Forelimb muscle (tissue), 1 donor: ENCODE results near the gene GALNTL6. TPM values are rescaled to one million over a fixed set of nuclear protein-coding genes. Genes with fewer than 3 reads are reported as not detected.

ENCODE experiments used
- DNase-seq: peaks from one replicate; pipeline ENCODE4 v3.0.0-alpha.2; 2013; ENCODE audit warnings: low read depth
- polyA plus RNA-seq: library from polyadenylated mRNA; unstranded; fragments of 120-200 nt; gene quantifications from one replicate; pipeline ENCODE4 v1.2.1, GENCODE V29; 2013; ENCODE audit not compliant: insufficient read length

GALNTL6 gene
- polyA plus RNA-seq, 1 donor = 0.47 TPM

DNA sequence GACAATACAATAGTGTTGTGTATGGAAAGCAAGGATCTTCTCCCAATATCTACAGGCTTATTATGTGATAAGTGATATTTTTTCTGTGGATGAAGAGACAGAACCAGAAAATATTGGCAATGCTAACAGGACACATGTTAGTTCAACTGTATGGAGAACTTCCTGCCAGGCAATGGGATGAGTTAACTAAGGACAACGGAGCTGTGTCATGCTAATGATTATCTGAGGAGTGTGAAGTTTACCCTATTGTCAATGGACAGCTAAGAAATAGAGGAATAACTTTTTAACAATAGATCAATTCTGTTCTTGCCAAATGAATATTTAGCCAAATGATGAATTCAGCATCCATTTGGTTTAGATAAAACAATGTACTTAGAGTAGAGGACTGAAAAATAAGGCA, 180.0 kb downstream of the GALNTL6 start:
- DNase-seq = no peak

DNA sequence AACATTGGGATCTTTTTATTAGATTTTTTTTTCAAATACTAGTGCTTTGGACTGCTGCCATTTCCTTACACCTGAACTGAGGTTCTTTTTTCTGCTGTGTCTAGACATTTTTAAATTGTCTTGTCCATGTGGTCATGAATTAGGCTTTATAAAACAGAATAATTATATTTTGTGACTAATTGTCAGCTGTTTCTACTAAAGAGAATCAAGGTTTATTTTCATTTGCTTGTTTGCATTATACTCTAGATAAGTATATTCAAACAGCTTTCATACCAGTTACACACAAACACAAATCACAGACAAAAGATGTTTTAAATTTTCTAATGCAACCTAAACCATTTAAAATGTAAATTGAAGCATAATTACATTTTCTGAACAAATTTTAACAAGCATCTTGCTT, 194.7 kb downstream of the GALNTL6 start:
- DNase-seq = no peak

DNA sequence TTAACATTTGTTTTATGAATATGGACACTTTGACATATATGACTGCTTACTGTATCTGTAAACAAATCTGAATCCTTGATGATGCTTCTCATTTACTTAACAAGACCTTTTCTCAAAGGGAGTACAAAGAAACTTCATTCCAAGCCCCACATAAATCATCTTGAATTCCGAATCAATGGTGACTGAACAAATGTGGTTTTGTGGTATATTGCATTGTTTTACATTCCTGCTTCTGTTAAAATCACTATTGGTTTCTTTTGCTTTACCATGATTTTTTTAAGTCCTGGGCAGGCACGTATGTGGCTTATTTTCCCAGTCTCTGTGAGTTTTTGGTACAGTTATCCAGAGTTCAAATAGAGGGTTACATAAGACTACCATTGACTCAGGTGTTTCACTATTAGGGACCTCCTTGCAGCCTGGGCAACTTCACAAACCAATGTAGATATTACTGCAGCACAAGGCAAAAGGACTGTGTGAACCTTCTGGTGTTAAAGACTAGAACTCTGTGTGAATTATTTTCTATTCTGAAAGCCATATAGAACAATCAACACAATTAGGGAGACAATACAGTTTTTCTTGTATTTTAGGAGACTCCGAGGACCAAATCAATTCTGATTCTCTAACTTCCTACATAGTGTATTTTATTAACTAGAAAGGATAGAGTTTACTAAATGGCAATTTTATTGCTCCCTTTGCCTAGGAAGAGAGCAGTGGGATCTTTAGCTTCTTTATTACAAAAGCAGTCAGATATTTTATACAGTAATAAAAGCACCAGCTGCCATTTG, 196.4 kb downstream of the GALNTL6 start:
- DNase-seq = no peak

DNA sequence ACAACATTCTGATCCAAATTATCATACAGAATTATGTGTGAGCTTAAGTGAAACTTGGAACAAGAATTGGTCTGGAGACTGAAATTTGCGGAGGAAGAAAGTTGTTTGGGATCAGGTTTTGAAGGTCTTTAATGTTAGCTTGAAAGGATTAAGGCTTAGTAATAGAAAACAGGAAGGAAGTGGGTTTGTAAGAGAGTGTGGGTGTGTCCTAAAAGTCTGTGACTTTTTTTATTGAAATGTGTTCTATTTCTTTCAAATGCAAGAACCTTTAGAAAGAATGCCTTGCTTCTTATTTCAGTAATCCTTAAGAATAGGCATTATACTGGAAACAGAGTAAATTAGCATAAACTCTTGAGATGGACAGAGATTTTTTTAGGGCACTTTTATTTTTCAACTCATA, 198.0 kb downstream of the GALNTL6 start:
- no peak for DNase-seq

DNA sequence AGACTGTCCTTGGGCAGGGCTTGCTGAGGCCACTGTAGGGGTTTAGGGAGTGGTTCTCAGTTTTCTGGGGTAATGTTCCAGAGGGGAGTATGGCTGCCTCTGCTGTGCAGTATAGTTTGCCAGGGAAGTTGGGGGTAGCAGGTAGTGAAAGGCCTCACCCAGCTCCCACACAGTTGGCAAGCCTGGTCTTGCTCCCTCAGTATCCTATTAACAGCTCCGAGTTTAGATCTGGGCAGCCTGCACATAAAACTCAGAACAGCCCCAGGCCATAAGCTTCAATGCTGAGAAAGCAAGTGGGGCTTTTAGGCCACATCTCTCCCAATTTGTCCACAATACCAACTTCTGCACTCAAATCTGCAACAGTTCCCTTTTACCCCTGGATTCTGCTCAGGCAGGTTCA, 205.2 kb downstream of the GALNTL6 start:
- DNase-seq = no peak

DNA sequence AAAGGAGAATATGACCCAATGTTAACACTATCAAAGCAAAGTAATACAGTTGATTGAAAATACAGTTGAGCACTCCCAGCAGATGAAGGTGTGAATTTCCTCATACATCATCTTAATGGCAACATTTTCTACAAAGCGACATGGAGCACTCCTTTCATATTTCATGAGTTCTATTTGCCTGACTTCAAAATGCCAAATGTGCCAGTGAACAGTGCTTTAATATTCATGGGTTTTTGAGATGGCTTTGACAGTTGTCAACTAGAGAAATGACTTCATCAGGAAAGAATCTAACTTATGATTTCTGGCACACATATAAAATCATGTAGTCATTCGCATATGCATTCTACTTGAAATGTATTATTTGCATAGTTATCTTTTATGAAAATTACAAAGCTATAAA, 222.4 kb downstream of the GALNTL6 start:
- DNase-seq = no peak

DNA sequence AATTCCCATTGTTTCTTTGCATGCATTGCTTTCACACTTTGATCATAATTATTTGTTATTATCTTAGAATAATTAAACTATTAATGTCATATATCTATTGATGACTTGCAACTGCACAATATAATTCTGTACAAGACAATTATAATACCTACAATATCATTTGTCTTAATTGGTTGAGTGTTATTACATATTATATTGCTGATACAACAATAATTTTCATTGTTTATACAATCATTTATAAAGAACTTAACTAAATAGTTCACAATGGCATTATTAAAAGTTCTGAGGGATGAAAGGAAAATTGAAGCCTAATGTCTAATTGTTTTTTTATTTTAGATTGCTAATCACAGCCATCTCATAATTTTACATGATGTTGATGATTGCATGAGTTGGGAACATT, 227.6 kb downstream of the GALNTL6 start:
- DNase-seq = no peak

DNA sequence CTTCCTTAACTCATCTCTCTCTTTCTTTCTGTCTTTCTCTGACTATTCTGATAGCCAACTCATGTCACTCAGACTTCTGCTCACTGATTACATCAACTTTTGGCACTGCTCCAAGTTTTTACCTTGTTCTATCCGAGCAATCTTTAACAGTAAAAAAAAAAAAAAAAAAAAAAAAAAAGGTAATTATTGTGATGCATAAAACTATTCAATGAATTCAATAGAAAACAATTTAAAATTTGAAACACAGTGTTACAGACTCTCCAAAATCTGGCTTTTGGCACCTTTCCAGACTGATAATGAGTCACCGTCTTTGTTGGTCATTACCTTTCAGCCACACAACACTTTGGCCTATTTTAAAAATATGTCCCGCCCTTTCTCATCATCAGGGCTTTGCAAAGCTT, 229.5 kb downstream of the GALNTL6 start:
- no peak for DNase-seq

DNA sequence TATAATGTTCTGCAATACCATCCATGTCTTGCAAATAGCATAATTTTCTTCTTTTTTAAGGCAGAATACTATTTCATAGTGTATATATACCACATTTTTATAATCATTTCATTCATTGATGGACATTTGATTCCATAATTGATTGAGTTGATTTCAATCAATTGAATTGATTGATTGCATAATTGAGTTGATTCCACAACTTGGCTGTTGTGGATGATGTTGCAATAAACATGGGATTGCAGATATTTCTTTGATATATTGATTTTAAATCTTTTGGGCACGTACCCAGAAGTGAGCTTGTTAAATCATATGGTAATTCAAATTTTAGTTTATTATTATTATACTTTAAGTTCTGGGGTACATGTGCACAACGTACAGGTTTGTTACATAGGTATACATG, 232.8 kb downstream of the GALNTL6 start:
- no peak for DNase-seq

DNA sequence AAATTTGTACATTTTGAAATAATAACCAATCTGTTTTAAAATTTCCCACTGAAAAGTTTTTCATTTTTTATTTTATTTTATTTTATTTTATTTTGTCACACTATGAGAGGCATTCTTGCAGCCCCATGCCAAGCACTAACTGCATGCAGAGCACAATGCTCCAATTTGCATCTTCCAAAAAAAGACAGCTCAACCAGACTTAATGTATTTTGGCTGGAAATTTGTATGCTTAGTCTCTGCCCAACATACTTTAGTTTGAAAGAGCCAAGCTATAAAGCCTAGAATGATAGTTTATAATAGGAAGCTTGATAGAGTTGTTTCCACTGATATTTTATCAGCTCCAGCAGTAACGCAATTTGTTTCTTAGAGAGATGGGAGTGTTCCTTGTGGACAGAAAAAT, 235.5 kb downstream of the GALNTL6 start:
- DNase-seq = no peak

DNA sequence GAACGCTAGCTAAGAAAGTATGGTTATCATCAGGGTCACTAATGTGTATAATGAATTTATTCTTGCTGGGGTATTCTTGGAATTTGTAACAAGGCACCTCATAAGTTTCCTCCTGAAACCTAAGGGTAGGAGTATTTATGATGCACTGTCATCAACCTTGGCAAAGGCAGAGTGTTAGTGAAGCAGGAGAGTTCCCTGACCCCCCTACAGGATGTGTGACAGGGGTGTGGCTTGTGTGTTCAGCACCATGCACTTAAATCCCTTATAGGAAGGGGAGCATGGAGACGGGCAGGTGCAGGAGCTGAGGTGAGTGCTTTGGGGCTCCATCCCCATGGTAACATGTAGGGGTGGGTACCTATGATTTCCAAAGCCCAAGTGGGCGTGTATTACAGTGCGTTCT, 237.7 kb downstream of the GALNTL6 start:
- no peak for DNase-seq

DNA sequence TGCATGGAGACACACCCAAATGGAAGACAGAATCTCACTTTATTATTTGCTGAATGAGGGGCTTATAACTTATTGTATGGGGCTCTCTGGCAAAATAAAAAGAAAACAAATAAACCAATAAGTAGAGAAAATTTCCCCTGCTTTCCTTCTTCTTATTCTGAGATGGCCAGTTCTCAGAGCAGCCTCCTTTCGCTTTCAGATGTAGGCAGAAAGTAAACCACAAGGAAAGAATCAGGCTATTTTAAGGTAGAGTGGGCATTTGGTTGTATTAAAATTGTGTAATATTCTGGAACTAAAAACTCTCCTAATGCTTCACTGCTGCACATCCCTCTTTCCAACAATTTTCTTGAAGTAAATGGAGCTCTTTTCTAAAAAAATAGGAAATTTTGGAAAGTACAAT, 241.8 kb downstream of the GALNTL6 start:
- DNase-seq = no peak

DNA sequence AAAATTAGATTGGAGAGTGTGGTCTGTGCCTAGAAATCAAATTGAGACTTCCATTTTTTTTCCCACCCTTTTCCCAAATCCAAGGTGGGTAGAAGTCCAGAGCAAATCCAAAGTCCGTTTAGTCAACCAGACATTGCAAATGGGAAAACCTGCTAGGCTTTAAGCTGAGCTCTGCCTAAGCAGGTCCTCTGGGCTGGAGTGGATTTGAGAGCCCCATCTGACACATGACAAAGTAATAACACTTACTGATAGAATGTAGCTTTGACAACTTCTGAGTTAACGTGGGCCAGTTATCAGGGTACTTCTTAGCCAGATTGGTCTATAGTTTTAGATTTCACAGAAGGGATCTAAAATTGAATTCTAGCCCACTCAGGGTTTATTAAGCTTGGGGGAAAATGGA, 242.3 kb downstream of the GALNTL6 start:
- no peak for DNase-seq

DNA sequence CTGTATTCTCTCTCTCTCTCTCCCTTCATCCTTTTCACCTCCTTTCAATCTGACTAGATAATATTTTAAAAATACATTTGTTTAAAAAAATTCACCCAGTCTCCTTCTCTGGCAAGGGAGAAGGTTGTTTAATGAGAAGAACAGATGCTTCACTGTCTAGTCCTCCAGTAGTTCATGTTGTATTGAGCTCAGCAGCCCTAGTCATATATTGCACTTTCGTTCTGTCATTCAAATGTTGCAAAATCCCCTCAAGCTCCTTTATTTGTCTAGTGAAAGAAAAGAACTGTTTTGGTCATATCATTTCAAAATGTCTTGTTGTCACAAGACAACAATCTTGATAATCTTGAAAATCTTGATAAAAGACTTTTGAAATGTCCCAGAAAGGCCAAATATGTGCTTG, 248.0 kb downstream of the GALNTL6 start:
- no peak for DNase-seq

DNA sequence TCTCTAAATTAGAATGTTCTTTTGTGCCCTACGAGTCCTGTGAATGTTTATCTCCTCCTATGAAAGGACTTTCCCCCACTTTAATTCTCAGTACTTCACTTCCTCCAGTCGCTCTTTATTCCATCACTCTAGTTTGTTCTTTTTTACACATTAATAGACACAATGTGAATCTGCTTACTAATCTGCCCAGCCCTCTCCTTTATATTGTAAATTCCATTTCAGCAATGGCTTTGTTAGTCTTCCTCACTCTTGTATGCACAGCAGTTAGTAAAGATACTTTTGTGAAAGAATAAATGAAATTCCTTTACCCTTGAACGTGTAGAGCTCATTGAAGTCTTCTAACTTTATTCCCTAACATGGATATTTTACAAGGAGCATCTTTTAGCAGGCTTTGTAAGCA, 255.3 kb downstream of the GALNTL6 start:
- no peak for DNase-seq

DNA sequence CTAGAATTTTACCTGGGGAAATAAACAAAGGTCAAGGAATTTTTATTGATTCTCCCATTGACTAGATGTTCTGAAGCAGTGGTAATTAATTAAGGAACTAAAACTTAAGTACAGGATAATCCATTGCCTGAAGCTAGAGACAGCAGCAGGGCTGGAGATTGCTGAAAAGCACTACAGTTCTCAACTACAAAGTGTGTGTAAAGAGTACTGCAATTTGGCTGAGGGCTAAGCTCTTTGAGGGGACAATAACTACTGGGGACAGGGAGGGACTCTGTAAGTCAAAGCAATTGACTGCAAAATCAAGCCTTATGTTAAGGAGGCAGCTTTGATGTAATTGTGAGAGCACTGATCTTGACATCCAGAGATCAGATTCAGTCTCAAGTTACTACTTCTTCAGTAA, 260.4 kb downstream of the GALNTL6 start:
- no peak for DNase-seq

DNA sequence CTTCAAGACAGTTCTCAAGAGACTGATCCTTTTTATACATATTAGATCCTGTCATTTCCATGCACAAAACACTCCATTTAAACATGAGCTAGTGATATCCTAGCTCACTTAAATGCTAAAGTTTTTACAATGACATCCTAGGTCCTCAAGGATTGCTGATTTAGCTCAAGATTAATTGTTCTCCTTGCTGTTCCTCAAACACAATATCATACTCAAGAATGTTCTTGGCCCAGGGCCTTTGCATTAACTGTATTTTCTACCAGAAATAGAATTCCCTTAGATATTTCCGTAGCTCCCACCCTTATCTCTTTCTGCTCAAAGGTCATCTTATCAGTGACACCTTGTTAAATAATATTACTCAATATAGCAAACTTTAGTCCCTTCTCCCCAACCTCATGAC, 270.1 kb downstream of the GALNTL6 start:
- no peak for DNase-seq

DNA sequence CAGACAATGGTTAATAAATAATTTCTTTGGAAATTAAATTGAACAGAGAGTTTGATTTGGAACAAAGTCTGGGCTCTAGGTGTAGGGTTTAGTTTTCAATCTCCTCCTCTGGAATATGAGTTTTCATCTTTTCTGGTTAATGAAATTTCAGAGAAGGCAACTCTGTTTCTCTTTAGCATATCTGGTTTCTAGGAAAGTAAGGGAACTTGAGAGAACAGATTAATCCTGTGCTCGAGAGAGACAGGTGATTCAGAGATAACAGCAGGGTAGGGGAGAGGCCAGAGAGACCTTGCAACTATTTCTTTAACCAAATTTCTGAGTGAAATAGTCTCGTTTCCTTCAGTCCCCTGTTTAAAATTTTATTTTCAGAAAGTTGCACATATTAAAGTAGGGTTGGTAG, 275.4 kb downstream of the GALNTL6 start:
- no peak for DNase-seq

DNA sequence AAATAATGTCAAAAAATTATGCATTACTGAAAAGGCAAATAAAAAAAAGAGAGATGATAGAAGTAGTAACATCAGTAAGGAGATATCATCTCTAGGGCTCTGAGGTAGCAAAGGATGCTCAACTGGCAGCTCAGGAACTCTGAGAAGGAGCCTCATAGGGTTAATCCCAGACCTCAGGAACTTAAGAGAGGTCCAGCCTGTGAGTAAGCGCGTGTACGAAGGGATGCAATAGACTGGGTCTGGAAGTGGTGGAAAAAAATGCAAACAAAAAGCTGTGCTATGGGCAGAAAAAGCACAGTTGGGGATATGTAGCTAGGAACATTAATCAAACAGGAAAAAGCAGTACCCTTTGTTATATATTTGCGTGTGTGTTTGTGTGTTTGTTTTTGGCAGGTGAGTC, 282.0 kb downstream of the GALNTL6 start:
- DNase-seq = no peak

DNA sequence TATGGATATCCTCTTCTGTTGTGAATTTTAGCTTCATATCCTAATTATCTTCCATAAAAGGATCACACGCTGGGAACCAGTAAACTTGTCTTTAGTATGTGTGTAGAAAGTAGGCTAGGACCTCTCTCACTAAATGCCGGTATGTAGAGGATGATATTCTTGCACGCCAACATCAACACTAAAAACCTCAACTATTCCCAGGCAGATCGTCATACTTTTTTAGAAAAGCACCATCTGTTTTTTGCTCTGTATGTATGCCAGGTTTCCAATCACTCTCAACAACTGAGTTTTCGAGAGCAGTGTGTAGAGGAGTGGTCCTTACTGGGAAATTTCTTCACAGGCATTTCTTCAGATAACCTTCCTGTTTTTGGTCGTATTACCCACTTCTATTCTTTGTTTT, 283.6 kb downstream of the GALNTL6 start:
- DNase-seq = no peak

DNA sequence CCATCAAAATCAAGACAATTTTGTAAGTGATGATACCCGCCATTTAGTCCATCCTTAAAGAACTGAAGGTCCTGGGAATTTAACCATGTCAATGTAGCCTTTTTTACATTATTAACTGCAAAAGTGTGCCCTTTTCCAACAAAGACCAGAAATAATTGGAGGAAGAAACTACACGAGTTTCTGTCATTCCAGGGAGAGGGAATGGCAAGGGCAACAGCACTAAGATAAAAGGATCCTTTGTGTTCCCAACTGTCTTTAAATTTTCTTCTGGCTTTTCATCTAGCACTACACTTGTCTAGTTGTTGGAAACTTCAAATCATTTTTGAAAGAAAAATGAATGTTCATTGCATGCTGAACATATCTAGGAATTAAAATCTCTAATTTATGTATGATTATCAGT, 286.2 kb downstream of the GALNTL6 start:
- DNase-seq = no peak

DNA sequence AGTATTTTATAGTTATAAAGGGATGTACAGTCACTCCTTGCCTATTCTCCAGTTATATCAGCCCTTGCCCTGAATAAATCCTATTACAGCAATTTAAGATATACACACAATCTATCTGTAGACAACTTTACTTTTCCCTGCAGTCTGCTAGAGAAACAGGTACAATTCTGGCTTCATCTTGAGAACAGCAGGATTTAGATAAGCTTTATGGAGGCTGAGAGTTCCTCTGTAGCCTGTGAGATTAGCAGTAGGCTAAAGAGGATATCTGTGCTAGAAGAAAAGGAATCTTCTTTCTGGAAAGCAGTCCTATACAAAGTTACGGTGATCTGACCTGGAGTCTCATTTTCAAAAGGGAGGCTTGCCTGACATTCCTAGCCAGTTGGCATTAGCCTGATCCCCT, 290.3 kb downstream of the GALNTL6 start:
- DNase-seq = no peak

DNA sequence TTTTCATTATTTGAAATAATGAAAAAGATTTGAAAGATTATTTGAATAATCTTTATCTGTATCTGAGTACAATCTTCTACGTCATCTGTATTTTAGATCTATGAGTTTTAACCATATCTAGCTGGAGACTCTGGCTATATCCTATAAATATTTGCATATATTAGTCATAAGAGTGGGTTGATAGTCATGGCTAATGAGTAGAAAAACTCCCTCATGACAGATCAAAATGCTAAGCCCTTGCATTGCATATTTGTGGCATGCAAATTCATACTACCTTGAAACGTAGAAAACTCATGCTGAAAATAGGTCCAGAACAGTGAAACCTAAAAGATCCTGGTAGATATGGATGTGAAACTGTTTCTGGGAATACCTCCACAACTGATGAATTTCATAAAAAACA, 291.3 kb downstream of the GALNTL6 start:
- DNase-seq = no peak

DNA sequence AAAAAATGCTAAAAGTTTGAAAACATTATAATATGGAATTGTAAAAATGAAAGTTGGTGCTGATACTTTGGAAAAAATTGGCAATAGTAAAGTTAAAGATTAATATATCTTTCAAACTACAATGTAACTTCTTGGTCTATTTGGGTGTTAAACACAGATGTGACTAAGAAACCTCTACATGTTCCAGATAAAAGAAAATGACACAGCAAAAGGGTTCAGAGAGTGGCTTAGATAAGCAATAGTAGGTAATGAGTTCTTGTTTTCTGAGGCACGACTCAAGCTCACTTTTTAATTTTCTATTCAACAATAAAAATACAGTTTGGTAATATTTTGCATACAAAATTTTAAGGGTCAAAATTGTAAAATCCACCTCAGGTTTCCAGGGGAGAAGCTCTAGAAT, 292.7 kb downstream of the GALNTL6 start:
- DNase-seq = no peak
